H54 (cell line): ENCODE results near the gene VGLL1.

Experiments used
- DNase-seq: peaks from one replicate; pipeline ENCODE4 v3.0.0; 2011; ENCODE audit warnings: low spot score, mixed read lengths; ENCODE audit not compliant: insufficient read length
- FAIRE-seq: peaks from 3 replicates; lab custom pipeline; 2011; peaks lifted over from hg19 to GRCh38; lab: Jason Lieb, UNC
- POLR2A ChIP-seq: IDR thresholded peaks from 2 replicates; pipeline ENCODE4 v1.6.1; 2011; ENCODE audit warnings: low read depth, mild to moderate bottlenecking, low read length

The VGLL1 gene

DNA sequence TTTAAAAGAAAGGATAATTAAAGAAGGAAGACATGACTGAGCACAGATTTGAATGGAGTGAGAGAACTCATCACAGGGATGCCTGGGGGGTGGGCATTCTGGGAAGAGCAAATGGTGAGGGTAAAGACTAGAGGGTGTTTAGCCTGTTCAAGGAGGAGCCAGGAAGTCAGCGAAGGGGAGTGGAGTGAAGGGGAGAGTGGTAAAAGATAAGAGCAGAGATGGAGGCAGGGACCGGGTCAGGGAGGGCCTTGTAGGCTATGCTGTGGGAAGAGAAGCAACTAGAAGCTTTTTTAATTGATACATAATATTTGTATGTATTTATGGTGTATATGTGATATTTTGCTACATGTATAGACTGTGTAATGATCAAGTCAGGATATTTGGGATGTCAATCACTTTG is 2.2 kb upstream of the VGLL1 start:
- FAIRE-seq (no peak), DNase-seq (no peak)
- no peak for TF ChIP-seq POLR2A

DNA sequence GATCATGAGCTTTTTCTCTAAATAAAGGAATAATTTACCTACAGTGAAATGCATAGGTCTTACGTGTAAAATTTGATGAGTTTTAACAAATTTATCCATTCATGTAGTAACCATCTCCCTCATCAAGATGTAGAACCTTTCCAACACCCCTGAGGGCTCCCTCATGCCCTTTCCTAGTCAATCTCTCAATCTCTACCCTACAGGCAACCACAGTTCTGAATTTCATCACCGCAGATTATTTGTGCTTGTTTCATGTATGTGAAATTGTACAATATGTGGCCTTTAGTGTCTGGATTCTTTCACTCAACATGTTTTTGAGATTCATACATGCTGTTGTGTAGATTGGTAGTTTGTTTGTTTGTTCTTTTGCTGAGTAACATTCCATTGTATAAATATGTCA is 2.1 kb downstream of the VGLL1 start:
- no peak for DNase-seq
- no peak for FAIRE-seq
- no peak for TF ChIP-seq POLR2A

DNA sequence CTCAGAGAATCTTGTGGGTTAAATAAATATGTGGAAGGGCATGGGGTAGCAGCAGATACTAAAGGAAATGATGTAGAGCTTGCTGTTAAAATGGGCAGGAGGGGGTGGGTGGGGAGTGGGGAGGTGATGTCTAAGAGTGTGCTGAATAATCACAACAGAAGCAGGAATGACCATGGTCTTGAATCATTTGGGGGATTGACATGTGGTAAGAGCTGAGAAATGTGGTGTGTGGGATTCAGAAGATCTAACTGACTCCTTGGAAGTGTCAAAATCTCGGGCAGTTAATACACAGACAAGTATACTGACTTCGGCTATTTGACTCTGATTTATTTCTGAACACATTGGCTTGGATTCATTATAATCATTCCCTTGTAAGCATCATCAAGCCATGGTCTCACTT is 6.8 kb downstream of the VGLL1 start:
- FAIRE-seq (no peak), DNase-seq (no peak)
- TF ChIP-seq POLR2A, result no peak

DNA sequence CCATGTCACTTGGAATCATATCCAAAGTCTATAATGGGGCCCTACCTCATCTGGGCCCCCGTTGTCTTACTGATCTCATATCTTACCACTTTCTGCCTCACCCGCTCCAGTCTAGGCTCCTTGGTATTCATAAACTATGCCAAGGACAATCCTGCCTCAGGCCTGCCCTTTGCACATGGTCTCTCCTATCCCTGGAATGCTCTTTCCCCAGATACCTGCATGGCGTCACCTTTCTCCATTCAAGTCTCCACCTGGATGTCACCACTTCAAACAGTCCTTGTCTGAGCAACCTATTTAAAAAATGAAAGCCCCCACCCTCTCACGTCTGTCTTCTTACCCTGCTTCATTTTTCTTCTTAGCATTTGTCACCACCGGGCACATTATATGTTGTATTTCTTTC is 8.2 kb downstream of the VGLL1 start:
- FAIRE-seq (no peak), DNase-seq (no peak)
- TF ChIP-seq POLR2A, result no peak

DNA sequence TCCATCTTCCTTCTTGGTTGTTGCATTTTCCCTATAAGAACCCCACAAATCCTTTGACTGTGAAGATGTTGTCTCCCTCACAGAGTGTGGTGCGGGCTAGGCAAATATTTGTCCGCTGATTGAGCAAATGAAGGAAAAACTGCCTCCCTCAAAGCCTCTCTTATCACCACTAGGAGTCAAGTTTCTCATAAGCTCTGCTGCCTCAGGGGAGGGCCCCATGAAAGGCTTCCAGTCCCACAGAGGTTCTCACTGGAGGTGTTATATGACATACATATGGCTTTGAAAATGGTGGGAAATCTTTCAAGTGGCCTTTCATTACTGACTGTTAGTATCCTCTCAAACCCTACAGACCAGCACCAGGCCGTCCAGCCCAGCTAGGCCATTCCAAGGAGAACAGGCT is 9.3 kb downstream of the VGLL1 start:
- no peak for TF ChIP-seq POLR2A
- FAIRE-seq, result no peak
- no peak for DNase-seq

DNA sequence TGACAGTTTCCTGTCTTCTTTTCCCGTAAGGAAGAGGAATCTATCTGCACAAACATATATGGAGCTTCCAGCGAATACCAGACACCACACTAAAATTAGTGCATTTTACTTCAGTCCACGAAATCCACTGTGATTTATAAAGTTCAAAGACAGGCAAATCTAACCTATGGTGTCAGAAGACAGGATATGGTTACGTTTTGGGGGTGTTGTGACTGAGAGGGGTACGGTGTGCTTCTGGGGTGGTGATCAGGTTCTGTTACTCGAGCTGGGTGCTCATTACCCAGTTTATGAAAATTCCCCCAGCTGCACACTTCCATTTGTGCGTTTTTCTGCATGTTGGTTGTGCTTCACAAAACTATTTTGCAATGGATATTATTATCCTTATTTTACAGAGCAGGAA is 10.3 kb downstream of the VGLL1 start:
- no peak for FAIRE-seq
- DNase-seq, result no peak
- TF ChIP-seq POLR2A, result no peak

DNA sequence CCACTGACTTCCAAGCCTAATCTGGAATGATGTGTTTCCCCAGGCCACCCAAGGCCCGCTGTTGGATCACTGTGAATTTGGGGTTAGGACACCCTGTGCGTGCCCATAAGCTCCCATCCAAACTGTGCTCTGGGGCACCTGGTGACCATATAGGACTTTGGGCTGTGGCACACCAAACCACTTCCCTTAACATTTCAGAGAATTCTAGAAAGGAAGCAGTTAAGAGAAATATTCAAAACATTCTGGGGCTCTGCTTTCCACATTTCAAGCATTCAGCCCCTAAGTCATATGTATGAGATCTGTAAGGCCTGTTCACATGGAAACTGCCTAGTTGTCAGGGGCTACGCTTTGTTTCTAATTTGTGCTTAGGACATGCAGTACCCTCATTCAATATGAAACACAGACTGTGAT is 14.4 kb downstream of the VGLL1 start:
- no peak for TF ChIP-seq POLR2A
- no peak for FAIRE-seq
- no peak for DNase-seq

DNA sequence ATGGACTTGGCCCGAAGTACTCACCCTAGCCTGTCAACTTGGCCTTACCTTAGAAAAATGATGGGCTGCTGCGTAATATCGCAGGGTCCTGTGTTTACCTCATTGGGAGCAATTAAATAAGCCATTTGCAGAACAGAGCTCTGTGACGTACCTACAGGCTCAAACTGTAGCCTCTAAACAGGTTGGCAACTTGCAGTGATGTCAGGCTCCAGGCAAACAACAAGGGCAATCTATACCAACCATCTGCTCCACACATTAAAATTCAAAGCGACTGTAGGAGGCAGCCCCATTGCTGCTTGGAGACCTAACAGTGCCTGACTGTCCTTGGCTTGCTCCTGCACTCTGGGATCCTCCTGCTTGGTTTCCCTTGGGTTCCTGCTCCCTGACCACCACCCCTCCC is 17.2 kb downstream of the VGLL1 start:
- FAIRE-seq (no peak), DNase-seq (no peak)
- TF ChIP-seq POLR2A, result no peak

DNA sequence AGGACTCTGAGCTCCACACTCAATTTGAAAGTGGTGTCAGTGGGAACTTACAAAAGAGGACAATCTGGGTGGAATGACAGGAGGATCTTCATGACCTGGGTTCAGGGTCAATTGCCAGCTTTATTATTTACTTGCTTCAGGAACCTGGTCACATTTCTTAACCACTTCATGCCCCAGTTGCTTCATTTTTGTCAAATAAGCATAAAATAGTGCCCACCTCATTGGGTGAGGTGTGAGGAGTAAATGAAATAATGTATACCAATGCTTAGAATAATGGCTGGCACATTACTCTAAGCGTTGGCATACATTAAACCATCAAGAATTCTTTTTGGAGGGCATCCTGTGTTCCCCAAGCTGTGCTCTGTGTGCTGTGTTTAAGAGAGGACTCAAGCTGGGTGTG is 19.4 kb downstream of the VGLL1 start:
- FAIRE-seq, result no peak
- TF ChIP-seq POLR2A, result no peak

DNA sequence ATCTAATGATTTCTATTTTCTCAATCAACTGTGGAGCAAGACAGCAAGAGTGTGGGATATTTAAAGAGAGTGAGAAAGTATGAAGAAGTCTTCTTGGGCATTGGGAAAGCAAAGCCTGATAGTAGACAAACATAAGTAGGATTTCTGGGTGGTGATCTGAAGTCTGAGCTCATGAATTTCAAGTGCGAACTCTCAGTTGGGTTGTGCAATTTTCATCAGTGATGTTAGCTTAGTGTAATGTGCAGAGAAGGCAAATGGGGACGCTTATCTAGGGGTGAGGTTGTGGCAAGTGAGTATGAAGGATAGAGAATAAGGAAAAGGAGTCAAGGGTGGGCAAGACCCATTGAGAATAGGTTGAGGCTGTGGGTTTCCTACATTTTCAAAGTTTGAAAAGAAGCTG is 23.7 kb downstream of the VGLL1 start:
- TF ChIP-seq POLR2A, result no peak
- no peak for FAIRE-seq
- no peak for DNase-seq

More for the DNA sequence above, 19.4 kb downstream of the VGLL1 start:
- DNase-seq, result no peak

DNA sequence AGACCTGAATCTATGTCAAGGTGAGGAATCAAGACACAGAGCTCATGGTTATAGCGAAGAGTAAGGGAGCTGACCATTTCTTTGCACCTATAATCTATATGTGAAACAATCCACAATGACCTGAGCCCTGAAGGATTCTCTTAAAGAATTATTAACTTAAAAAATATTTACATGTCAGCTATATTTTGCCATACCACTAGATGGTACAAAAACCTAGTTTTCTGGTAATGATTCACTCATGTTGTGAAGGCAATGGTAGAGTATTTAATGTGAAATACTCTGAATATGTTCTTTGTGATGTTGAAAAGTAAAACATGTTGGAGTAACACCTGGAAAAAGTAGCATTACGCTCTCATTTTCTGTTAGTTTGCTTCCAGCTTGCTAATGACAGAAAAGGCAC is 40.0 kb downstream of the VGLL1 start:
- FAIRE-seq, result no peak
- no peak for TF ChIP-seq POLR2A
- DNase-seq, result no peak

DNA sequence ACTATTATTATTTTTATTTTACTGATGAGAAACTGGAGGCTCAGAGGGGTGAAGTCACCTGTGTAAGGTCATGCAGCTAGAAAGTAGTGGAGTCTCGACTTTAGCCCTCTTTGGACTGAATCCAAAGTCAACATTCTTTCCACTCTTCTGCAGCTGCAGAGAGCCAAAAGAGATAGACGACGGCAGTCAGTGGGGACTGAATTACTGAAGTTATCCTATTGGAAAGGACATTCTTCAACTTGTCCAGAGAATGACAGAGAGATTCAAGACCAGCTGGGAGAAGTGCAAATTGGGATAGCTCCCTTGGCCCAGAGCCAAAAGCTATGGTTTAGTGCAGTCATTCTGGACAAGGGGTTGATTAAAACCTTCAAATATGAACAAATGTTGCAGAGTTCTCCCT is 42.5 kb downstream of the VGLL1 start:
- DNase-seq, result no peak
- no peak for TF ChIP-seq POLR2A
- FAIRE-seq, result no peak

DNA sequence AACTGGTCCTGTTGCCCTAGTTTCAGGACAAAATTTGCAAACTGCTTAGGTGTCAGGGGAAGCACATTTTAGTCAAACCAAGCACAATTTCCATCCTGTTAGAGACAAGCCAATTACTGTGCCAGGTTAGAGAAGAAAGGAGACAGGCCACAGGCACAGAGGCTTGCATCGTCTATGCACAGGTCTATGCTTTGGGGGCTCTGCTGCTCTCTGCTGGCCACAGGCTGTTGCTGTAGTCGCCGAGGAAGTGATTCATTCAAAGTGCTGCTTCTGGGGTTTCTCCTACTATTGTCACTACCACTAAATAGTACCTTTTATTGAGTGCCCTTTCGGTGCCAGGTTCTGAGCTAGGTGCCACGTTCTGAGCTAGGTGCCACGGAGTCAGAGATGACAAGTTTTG is 45.5 kb downstream of the VGLL1 start:
- DNase-seq (peak; percentile 9), FAIRE-seq (peak; percentile 15)
- no peak for TF ChIP-seq POLR2A

DNA sequence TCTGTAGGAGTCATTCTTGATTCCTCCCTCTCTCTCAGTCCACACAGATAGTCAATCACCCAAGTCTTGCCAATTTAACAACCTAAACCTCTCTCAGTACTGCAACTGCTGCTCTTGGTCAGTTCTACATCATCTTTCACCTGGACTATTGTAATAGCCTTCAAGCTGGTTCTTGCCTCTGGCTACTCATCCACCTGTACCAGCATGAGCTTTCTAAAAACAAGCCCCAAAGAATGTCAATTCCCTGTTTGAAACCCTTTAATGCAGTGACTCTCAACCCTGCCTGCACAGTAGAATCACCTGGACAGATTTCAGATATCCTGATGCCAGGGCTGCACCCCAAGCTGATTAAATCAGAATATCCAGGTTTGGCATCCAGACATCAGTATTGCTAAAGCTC is 48.3 kb downstream of the VGLL1 start:
- DNase-seq (no peak), FAIRE-seq (no peak)
- no peak for TF ChIP-seq POLR2A

DNA sequence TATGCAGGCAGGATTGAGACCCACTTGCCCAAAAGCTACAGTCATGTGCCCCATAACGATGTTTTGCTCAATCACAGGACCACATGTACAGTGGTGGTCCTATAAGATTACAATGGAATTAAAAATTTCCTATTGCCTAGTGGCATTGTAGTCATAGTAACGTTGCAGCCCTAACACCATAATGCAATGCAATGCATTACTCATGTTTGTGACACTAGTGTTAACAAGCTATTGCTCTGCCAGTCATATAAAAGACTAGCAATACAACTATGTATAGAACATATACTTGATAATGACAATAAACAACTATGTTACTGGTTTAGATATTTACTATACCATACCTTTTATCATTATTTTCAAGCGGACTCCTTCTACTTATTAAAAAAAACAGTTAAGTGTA is 50.6 kb downstream of the VGLL1 start:
- no peak for TF ChIP-seq POLR2A
- FAIRE-seq, result no peak
- DNase-seq, result no peak

DNA sequence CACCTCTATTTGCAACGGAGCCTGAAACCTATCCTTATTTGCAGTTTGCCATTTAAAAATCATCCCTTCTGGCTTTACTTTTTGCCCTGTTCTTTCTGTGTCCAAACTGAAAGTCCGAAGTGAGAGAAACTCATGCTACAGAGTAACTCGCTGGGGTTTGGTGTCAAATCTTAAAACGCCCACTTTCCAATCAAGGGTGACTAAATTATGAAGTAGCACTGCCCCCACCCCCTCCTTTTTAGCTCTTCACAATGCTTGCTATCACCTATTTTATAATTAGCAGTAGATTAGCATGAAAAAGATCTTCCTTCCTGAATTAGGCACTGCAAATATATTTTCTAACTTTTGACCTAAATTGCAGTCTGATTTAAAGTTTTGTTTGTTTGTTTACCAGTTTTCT is 52.5 kb downstream of the VGLL1 start:
- no peak for DNase-seq
- TF ChIP-seq POLR2A, result no peak
- no peak for FAIRE-seq
